ENCODE measurements around the gene EVX1.

Gene EVX1

GRCh38 chr7:27213433-27214238 lies 29.0 kb upstream of the EVX1 start:
- CTCF ChIA-PET = no interaction called here
- no peak for TF ChIP-seq FOXA1 (IDR thresholded peaks at IDR 0.05)
- TF ChIP-seq L3MBTL2 (conservative IDR thresholded peaks at IDR 0.05) = no peak
- TF ChIP-seq NFRKB (IDR thresholded peaks at IDR 0.05) = no peak
- no peak for TF ChIP-seq TARDBP (IDR thresholded peaks at IDR 0.05)
- no peak for TF ChIP-seq PKNOX1 (IDR thresholded peaks at IDR 0.05)
- TF ChIP-seq BHLHE40 (IDR thresholded peaks at IDR 0.05; ENCODE audit: borderline replicate concordance) = no peak
- TF ChIP-seq LEF1 (IDR thresholded peaks at IDR 0.05; ENCODE audit: borderline replicate concordance) = no peak
- TF ChIP-seq HDGF (IDR thresholded peaks at IDR 0.05; ENCODE audit: borderline replicate concordance) = no peak
- no peak for TF ChIP-seq ELF4 (IDR thresholded peaks at IDR 0.05)
- TF ChIP-seq SP1 (IDR thresholded peaks at IDR 0.05) = no peak
- no peak for TF ChIP-seq FOXK2 (IDR thresholded peaks at IDR 0.05)
- no peak for TF ChIP-seq CTBP1 (IDR thresholded peaks at IDR 0.05; ENCODE audit: borderline replicate concordance)
- TF ChIP-seq ZNF384 (IDR thresholded peaks at IDR 0.05) = no peak
- no peak for TF ChIP-seq FOXM1 (IDR thresholded peaks at IDR 0.05; ENCODE audit: borderline replicate concordance)
- TF ChIP-seq SUZ12 (IDR thresholded peaks at IDR 0.05) = no peak
- TF ChIP-seq ARNT (IDR thresholded peaks at IDR 0.05) = no peak
- POLR2A ChIA-PET = interaction anchor here (0.6 kb wide), 1 partner anchor 14 kb away, joined by 3 read pairs; the partner anchor contains the start of gene HOXA13

GRCh38 chr7:27214239-27214950 lies 28.2 kb upstream of the EVX1 start:
- CTCF ChIA-PET = no interaction called here
- TF ChIP-seq ZNF384 (IDR thresholded peaks at IDR 0.05) (no peak), BHLHE40 (IDR thresholded peaks at IDR 0.05; ENCODE audit: borderline replicate concordance) (no peak), ELF4 (IDR thresholded peaks at IDR 0.05) (no peak), LEF1 (IDR thresholded peaks at IDR 0.05; ENCODE audit: borderline replicate concordance) (no peak), FOXM1 (IDR thresholded peaks at IDR 0.05; ENCODE audit: borderline replicate concordance) (no peak), SUZ12 (IDR thresholded peaks at IDR 0.05) (no peak)
- DNase-seq (ENCODE audit: extremely low spot score) = no peak

More at GRCh38 chr7:27213433-27214238, 29.0 kb upstream of the EVX1 start:
- DNase-seq (ENCODE audit: extremely low spot score) = no peak

GRCh38 chr7:27215356-27215755 lies 27.2 kb upstream of the EVX1 start:
- CTCF ChIA-PET = no interaction called here
- DNase-seq (ENCODE audit: extremely low spot score) = no peak
- POLR2A ChIA-PET = no interaction called here
- TF ChIP-seq ARNT (IDR thresholded peaks at IDR 0.05) (no peak), BHLHE40 (IDR thresholded peaks at IDR 0.05; ENCODE audit: borderline replicate concordance) (no peak), CTBP1 (IDR thresholded peaks at IDR 0.05; ENCODE audit: borderline replicate concordance) (no peak), PKNOX1 (IDR thresholded peaks at IDR 0.05) (no peak), ELF4 (IDR thresholded peaks at IDR 0.05) (no peak), SP1 (IDR thresholded peaks at IDR 0.05) (no peak), FOXA1 (IDR thresholded peaks at IDR 0.05) (no peak), TARDBP (IDR thresholded peaks at IDR 0.05) (no peak), FOXK2 (IDR thresholded peaks at IDR 0.05) (no peak), NFRKB (IDR thresholded peaks at IDR 0.05) (no peak), HDGF (IDR thresholded peaks at IDR 0.05; ENCODE audit: borderline replicate concordance) (no peak), L3MBTL2 (conservative IDR thresholded peaks at IDR 0.05) (no peak)

More at GRCh38 chr7:27214239-27214950, 28.2 kb upstream of the EVX1 start:
- POLR2A ChIA-PET = no interaction called here

- POLR2A ChIA-PET = interaction anchor here (1.3 kb wide), 1 partner anchor 18 kb away, joined by 4 read pairs; the partner anchor contains the start of gene HOXA13
- CTCF ChIA-PET = interaction anchor here (0.8 kb wide), 1 partner anchor 8 kb away, joined by 6 read pairs; no protein-coding TSS in a partner anchor
- DNase-seq (ENCODE audit: extremely low spot score) = no peak
- no peak for TF ChIP-seq CTBP1 (IDR thresholded peaks at IDR 0.05; ENCODE audit: borderline replicate concordance)
- TF ChIP-seq TARDBP (IDR thresholded peaks at IDR 0.05) = no peak
- no peak for TF ChIP-seq HDGF (IDR thresholded peaks at IDR 0.05; ENCODE audit: borderline replicate concordance)
- no peak for TF ChIP-seq ELF4 (IDR thresholded peaks at IDR 0.05)
- TF ChIP-seq ZNF384 (IDR thresholded peaks at IDR 0.05) = no peak
- no peak for TF ChIP-seq L3MBTL2 (conservative IDR thresholded peaks at IDR 0.05)
- no peak for TF ChIP-seq SUZ12 (IDR thresholded peaks at IDR 0.05)
- no peak for TF ChIP-seq PKNOX1 (IDR thresholded peaks at IDR 0.05)
- no peak for TF ChIP-seq NFRKB (IDR thresholded peaks at IDR 0.05)
- no peak for TF ChIP-seq ARNT (IDR thresholded peaks at IDR 0.05)
- TF ChIP-seq FOXK2 (IDR thresholded peaks at IDR 0.05) = no peak
- TF ChIP-seq BHLHE40 (IDR thresholded peaks at IDR 0.05; ENCODE audit: borderline replicate concordance) = no peak
- TF ChIP-seq SP1 (IDR thresholded peaks at IDR 0.05) = no peak
- no peak for TF ChIP-seq FOXA1 (IDR thresholded peaks at IDR 0.05)
- TF ChIP-seq FOXM1 (IDR thresholded peaks at IDR 0.05; ENCODE audit: borderline replicate concordance) = no peak
- TF ChIP-seq LEF1 (IDR thresholded peaks at IDR 0.05; ENCODE audit: borderline replicate concordance) = no peak
Observed at GRCh38 chr7:27217951-27218350, 24.7 kb upstream of the EVX1 start.

GRCh38 chr7:27219821-27220220 lies 22.8 kb upstream of the EVX1 start:
- TF ChIP-seq BHLHE40 (IDR thresholded peaks at IDR 0.05; ENCODE audit: borderline replicate concordance) (no peak), CTBP1 (IDR thresholded peaks at IDR 0.05; ENCODE audit: borderline replicate concordance) (no peak), NFRKB (IDR thresholded peaks at IDR 0.05) (no peak), ARNT (IDR thresholded peaks at IDR 0.05) (no peak), FOXM1 (IDR thresholded peaks at IDR 0.05; ENCODE audit: borderline replicate concordance) (no peak)
- CTCF ChIA-PET = no interaction called here
- POLR2A ChIA-PET = no interaction called here

More at GRCh38 chr7:27219821-27220220, 22.8 kb upstream of the EVX1 start:
- DNase-seq (ENCODE audit: extremely low spot score) = no peak

Measured in HEK293T (cell line).